Right kidney (tissue), 1 donor: ENCODE data around the gene CPM.

Source experiments
- DNase-seq: peaks from one replicate; pipeline ENCODE4 v3.0.0-alpha.2; 2016

The CPM gene

DNA sequence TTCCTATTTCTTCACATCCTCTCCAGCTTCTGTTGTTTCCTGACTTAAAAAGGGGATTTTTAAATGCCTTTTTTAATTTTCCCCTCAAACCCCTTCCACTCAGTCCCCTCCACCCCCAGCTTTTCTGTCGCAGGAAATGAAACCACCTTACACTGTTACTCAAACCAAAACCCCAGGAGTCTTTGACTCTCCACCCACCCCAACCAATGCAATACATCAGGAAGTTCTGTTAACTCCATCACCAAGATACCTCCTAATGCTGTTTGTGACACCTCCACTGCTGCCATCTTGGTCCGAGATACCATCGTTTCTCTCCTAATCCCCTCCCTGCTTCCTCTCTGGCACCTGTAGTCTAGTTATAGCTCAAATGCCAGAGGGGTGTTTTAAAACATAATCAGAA lies 25.4 kb upstream of the CPM start:
- no peak for DNase-seq

GRCh38 chr12:68957273-68957672 lies 24.3 kb upstream of the CPM start:
- DNase-seq = no peak

GRCh38 chr12:68956466-68956865 lies 23.5 kb upstream of the CPM start:
- no peak for DNase-seq

DNA sequence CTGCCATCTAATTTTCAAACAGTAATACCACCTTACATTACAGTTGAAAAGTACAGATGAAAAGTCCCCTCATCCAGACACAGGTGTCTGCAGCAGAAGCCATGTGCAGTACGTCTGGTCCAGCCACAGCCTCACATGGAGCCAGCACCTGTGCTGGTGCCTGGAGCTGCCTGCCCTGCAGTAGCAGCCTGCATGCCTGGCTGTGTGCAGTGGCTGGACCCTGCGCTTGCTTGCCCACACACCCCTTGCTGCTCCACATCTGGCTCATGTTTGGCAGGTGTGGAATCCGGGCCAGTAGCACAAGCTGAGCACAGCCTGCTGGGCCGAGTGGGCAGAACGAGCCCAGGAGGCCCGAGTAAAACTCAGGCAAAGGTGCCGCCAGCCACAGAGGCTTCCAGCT lies 21.8 kb upstream of the CPM start:
- DNase-seq = no peak

DNA sequence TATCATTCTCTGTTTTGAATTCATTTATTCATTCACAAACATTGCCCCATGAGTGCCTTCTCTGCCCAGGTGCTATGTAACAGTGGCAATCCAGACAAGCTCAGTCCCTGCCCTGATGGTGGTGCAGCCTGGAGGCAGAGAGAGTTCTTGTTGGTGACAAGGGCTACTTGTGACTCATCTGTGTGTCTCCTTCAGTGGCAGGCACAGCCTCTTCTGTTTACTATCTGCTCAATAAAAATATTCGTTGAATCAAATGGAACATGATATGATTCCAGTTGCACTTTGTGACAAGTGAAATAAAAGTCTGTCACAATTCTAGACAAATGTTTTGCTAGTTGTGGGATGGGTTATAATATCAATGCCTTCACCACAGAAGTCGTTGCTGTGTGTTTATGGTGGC lies 20.6 kb upstream of the CPM start:
- no peak for DNase-seq

- DNase-seq = no peak
Observed at GRCh38 chr12:68951652-68952051, 18.7 kb upstream of the CPM start.

DNA sequence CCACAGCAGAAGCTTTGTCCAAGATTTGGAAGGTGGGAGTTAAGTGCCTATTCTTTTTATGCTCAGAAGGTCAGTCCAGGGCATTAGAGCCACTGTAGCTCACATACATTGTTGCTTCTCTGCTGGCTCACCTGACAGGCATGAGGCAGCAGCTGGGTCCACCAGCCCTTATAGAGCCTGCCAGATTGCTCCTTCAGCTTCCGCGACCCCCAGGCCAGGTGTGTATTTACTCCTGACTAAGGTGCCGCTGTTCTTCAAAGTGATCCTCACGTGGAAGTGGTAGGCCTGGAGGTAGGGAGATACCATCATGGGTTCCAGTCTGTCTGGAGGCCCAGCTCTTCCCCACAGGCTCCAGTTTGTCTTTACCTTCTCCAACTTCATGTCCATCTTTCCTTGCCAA lies 17.5 kb upstream of the CPM start:
- DNase-seq = no peak

DNA sequence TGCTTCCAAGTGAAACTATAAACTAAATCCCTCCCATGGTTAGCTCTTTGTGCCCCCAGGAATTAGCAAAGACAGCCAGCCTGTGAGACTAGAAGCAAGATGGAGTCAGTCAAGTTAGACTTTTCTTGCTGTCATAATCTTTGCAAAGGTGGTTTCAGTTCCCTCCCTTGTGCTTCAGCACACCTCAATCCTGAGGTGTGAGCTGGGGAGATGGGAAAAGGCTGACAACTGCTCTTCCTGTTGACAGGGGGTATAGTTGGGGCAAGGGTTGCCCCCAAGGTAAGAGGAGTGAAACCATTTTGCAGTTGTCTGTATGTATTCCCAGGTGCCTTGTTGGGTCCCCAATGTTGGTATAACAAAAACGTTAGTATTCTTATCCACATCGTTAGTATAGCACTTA lies 12.3 kb upstream of the CPM start:
- DNase-seq = no peak

GRCh38 chr12:68944296-68945076 lies 11.5 kb upstream of the CPM start:
- no peak for DNase-seq

DNA sequence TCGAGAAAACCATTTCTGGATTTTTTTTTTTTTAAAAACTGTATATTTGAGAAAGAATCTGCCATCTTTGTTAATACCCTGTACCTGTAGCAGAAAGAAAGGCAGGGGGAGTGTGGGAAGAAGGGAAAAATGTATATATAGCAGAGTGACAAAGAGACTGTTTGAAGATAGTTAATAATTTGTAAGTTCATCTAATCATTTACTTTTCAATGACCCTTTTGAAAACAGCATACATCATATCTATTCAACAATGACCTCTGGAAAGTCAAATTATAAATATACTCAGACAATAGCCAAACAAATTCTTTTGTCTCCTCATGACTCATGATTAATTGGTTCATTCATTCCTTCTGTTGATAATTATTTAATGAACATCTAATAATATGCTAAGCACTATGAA lies 10.9 kb upstream of the CPM start:
- DNase-seq = no peak

- DNase-seq = no peak
Observed at GRCh38 chr12:68940731-68941130, 7.8 kb upstream of the CPM start.

DNA sequence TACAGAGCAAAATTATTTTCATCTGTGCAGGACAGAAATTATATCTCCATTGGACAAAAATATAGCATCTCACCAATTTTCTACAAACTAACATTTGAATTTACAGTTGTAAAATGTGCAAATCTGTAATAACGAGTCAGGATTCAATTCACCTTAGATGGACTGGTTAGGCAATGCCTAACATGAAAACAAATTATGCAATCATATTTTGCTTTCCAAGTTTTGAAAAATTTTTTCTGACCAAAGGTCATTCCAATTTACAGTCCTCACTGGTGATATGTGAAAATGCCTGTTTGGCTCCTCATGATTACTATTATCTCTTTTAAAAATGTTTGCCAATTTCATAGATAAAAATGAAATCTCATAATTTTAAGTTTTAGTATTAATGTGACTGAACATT lies 6.5 kb upstream of the CPM start:
- no peak for DNase-seq

DNA sequence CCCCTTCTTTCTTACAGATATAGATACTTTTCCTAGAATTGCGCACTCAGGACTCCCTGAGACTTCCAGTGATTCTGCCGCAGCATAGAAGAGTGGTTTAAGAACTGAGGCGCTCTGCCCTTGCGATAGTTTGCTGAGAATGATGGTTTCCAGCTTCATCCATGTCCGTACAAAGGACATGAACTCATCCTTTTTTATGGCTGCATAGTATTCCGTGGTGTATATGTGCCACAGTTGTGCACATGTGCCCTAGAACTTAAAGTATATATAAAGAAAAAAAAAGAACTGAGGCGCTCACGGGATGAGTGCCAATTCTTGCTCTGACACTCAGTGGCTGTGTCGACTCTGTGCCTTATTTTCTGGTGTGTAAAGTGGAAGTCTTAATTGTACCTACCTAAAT lies 1.4 kb upstream of the CPM start:
- DNase-seq = no peak

- DNase-seq = no peak
Observed at GRCh38 chr12:68932128-68932960, 627 bp downstream of the CPM start.

DNA sequence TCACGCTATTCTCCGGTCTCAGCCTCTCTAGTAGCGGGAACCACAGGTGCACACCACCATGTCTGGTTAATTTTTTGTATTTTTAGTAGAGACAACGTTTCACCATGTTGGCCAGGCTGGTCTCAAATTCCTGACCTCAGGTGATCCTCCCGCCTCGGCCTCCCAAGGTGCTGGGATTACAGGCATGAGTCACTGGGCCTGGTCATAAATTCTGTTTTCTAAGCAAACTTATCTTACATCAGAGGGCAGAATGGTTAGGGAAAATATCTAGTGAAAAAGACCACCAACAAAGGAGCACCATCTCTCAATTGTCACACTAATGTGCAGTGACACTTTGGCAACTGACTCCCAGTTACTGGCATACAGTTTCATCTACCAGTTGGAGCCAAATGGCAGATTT lies 2.8 kb downstream of the CPM start:
- DNase-seq = no peak

GRCh38 chr12:68924546-68924945 lies 8.4 kb downstream of the CPM start:
- DNase-seq = no peak

- no peak for DNase-seq
Observed at GRCh38 chr12:68919581-68920239, 13.3 kb downstream of the CPM start.

- DNase-seq = no peak
Observed at GRCh38 chr12:68918960-68919359, 14.0 kb downstream of the CPM start.

DNA sequence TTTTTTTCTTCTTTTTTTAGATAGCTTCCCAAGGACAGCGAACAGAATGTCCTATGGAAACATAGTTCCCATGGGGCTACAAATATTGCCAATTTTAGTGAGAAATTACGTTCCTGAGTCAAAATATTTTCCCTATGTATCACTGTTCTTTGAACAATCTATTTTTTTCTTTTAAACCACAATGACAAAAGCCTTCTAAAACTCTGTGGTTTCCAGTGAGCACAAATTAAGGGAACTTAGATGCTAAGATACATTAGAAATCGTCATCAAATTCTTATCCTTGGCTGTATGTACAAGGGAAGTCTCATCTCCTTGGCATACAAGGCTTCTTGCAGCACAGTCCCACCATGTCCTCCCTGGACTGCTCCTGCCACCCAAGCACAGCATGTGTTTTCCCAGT lies 17.9 kb downstream of the CPM start:
- DNase-seq = no peak

DNA sequence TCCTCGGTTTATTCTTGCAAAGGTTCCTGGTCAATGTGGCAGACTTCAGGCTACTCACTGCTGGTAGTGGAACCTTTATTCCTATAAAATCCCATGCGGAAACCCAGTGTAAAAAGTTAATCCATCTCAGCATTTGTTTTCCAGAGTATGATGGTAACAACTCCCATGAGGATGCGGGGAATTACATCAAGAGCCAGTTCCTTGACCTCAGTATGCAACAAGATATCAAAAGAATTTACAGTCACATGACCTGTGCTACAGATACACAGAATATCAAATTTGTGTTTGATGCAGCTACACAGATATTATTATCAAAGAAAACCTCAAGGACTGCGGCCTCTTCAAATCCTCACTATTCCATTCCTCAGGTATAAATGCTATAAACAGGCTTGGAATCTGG lies 19.3 kb downstream of the CPM start:
- no peak for DNase-seq

DNA sequence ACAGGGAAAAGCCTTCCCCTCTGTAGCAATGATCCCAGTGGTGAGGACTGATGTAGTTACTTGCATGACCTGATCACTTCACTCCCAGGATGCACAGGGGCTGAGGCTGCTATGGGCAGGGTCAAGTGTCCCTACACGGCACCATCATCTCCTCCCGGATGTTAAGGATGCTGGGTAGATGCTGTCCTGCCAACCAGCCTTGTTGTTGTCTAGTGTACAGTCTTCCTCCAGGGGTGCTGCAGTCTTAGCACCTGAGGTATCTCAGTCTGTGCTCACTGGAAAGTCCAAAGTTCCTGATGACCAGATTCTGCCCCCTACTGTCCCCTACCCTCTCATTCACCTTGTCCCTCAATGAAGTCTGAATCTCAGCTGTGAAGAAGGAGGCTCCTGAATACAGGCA lies 20.1 kb downstream of the CPM start:
- DNase-seq = no peak

DNA sequence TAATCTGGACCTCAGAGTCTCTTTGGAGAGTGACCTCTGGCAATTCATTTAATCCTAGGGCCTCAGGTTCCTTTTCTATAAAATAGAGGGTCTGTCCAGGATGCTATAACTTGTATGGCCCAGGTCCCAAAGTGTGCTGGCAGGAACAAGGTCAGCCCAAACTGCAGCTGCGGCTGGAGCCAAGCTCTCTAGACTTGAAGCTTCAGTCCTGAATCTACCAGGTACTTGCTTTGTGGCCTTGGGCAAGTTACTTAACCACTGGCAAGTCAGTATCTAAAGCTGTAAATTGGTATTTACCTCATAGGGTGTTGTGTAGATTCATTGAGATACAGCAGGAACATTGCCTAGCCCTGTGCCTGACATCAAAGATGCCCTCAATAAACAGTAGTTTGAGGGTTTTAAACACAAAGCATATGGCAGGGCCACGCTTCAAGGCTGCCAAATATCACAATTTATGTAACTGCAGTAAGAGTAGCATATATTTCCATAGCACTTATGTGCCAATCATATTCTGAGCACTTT lies 21.7 kb downstream of the CPM start:
- no peak for DNase-seq

- no peak for DNase-seq
Observed at GRCh38 chr12:68910128-68910527, 22.8 kb downstream of the CPM start.
